ENCODE measurements around the gene GIGYF1. TPM values are rescaled to one million over a fixed set of nuclear protein-coding genes. Genes with fewer than 3 reads are reported as not detected.

GIGYF1 gene
- total RNA-seq, 2 donors from 2014 or later = 37.0 to 82.2 TPM

- TF ChIP-seq CTCF (IDR thresholded peaks at IDR 0.05) (no peak), POLR2A (IDR thresholded peaks at IDR 0.05) (no peak), POLR2AphosphoS5 (IDR thresholded peaks at IDR 0.05) (no peak)
Observed at GRCh38 chr7:100699018-100699417, 5.0 kb upstream of the GIGYF1 start.

GRCh38 chr7:100696123-100696521 lies 2.1 kb upstream of the GIGYF1 start:
- intact Hi-C loops (cut with DNase I) = no loop called here
- no peak overlapping the region for H3K27ac ChIP-seq
- H3K36me3 ChIP-seq = no peaks in the 10 kb centered on the region
- no peak for TF ChIP-seq POLR2A (IDR thresholded peaks at IDR 0.05)
- TF ChIP-seq CTCF (IDR thresholded peaks at IDR 0.05) = no peak
- no peak for TF ChIP-seq POLR2AphosphoS5 (IDR thresholded peaks at IDR 0.05)
- no peaks in the 10 kb centered on the region for H3K9me3 ChIP-seq
- no peak for DNase-seq (ENCODE audit: low spot score)
- no peaks in the 10 kb centered on the region for H3K27me3 ChIP-seq (replicated peaks; ENCODE audit: insufficient read depth)
- WGBS = 84% methylated on average over 6 of the region's 6 CpGs
- peaks cover 10% of the 10 kb centered on the region for H3K4me1 ChIP-seq (replicated peaks)
- H3K4me3 ChIP-seq = no peak overlapping the region

More at GRCh38 chr7:100699018-100699417, 5.0 kb upstream of the GIGYF1 start:
- intact Hi-C loops (cut with DNase I) = no loop called here
- DNase-seq (ENCODE audit: low spot score) = no peak
- no peaks in the 10 kb centered on the region for H3K27me3 ChIP-seq (replicated peaks; ENCODE audit: insufficient read depth)
- no peak overlapping the region for H3K27ac ChIP-seq
- H3K9me3 ChIP-seq = no peaks in the 10 kb centered on the region
- WGBS = 66% methylated on average over 6 of the region's 6 CpGs
- H3K4me1 ChIP-seq (replicated peaks) = no peaks in the 10 kb centered on the region
- H3K36me3 ChIP-seq = no peaks in the 10 kb centered on the region
- no peak overlapping the region for H3K4me3 ChIP-seq

GRCh38 chr7:100693312-100694097 lies 545 bp downstream of the GIGYF1 start:
- H3K4me3 ChIP-seq = peak overlapping the region; percentile 95 to 96
- no peaks in the 10 kb centered on the region for H3K27me3 ChIP-seq (replicated peaks; ENCODE audit: insufficient read depth)
- peaks cover 2 to 3% of the 10 kb centered on the region in 2 donors for H3K36me3 ChIP-seq
- WGBS = under 1% methylated on average over 43 of the region's 81 CpGs
- intact Hi-C loops (cut with DNase I) = loop anchor here (5.0 kb wide), 3 partner anchors 81 to 226 kb away; partner anchors contain the start of genes FBXO24, LRCH4 and MOSPD3
- H3K4me1 ChIP-seq (replicated peaks) = peaks cover 13% of the 10 kb centered on the region
- H3K27ac ChIP-seq = peak overlapping the region; percentile 81 to 88
- DNase-seq (ENCODE audit: low spot score) = no peak
- no peak for TF ChIP-seq POLR2A (IDR thresholded peaks at IDR 0.05)
- TF ChIP-seq CTCF (IDR thresholded peaks at IDR 0.05) = no peak
- no peak for TF ChIP-seq POLR2AphosphoS5 (IDR thresholded peaks at IDR 0.05)
- H3K9me3 ChIP-seq = no peaks in the 10 kb centered on the region

GRCh38 chr7:100692578-100692961 lies 1.5 kb downstream of the GIGYF1 start:
- intact Hi-C loops (cut with DNase I) = loop anchor here (5.0 kb wide), 3 partner anchors 80 to 225 kb away; partner anchors contain the start of genes FBXO24, LRCH4 and MOSPD3
- Histone ChIP-seq H3K27ac (peak overlapping the region in 1 of 2 donors; percentile 88), H3K4me3 (peak overlapping the region in 1 of 2 donors; percentile 96), H3K9me3 (no peaks in the 10 kb centered on the region), H3K4me1 (replicated peaks) (peaks cover 13% of the 10 kb centered on the region), H3K36me3 (peaks cover 6 to 11% of the 10 kb centered on the region in 2 donors), H3K27me3 (replicated peaks; ENCODE audit: insufficient read depth) (no peaks in the 10 kb centered on the region)
- WGBS = 37% methylated on average over 6 of the region's 6 CpGs
- DNase-seq (ENCODE audit: low spot score) = no peak
- no peak for TF ChIP-seq CTCF (IDR thresholded peaks at IDR 0.05)
